H1 (cell line): ENCODE data around the gene ADRM1. TPM values are rescaled to one million over a fixed set of nuclear protein-coding genes. Genes with fewer than 3 reads are reported as not detected.

Experiments
- CTCF ChIA-PET: fragments of 300-600 bp; sonication (Branson Sonifier 250); formaldehyde crosslinking; loops from one replicate; lab custom pipeline; 2021; ENCODE audit not compliant: partially characterized antibody; lab: Charles Lee
- POLR2A ChIA-PET: fragments of 300-600 bp; sonication (Branson Sonifier 250); formaldehyde crosslinking; loops from one replicate; lab custom pipeline; 2021; ENCODE audit warnings: inconsistent platforms; ENCODE audit not compliant: partially characterized antibody; lab: Charles Lee
- DNase-seq, 2 experiments: peaks; one replicate each; pipeline versions ENCODE4 v3.0.0 to v3.0.0-alpha.2; 2010 to 2022; ENCODE audit warnings: low spot score in 2 of 2, low read depth in 1 of 2, mixed read lengths in 1 of 2
- FAIRE-seq: peaks from 2 replicates; lab custom pipeline; 2011; peaks lifted over from hg19 to GRCh38; lab: Jason Lieb, UNC
- H2AFZ ChIP-seq: 2 replicates; pipeline ENCODE4 v1.8.1; 2012; ENCODE audit warnings: low read length, inconsistent platforms
- H2AK5ac ChIP-seq: 2 replicates; pipeline ENCODE4 v1.6.1; 2013; ENCODE audit warnings: low read depth, low read length
- H2BK120ac ChIP-seq: replicated peaks from 2 replicates; pipeline ENCODE3; 2013; ENCODE audit warnings: low read depth, low read length, inconsistent platforms
- H2BK12ac ChIP-seq: 2 replicates; pipeline ENCODE4 v1.6.1; 2013; ENCODE audit warnings: low read depth, low read length
- H2BK15ac ChIP-seq: 2 replicates; pipeline ENCODE4 v1.6.1; 2013; ENCODE audit warnings: low read length
- H2BK20ac ChIP-seq: 2 replicates; pipeline ENCODE4 v1.6.1; 2013; ENCODE audit warnings: low read length
- H2BK5ac ChIP-seq: 2 replicates; pipeline ENCODE4 v1.6.1; 2013; ENCODE audit warnings: low read depth, low read length
- H3K14ac ChIP-seq: 2 replicates; pipeline ENCODE4 v1.6.1; 2013; ENCODE audit warnings: inconsistent platforms; ENCODE audit not compliant: insufficient read length
- H3K18ac ChIP-seq: 2 replicates; pipeline ENCODE4 v1.6.1; 2013; ENCODE audit warnings: low read length; ENCODE audit errors: extremely low read depth
- H3K23ac ChIP-seq: 2 replicates; pipeline ENCODE4 v1.6.1; 2013; ENCODE audit warnings: inconsistent platforms; ENCODE audit not compliant: insufficient read length
- H3K23me2 ChIP-seq: 2 replicates; pipeline ENCODE4 v1.6.1; 2013; ENCODE audit warnings: low read depth, low read length
- H3K27ac ChIP-seq: 2 replicates; pipeline ENCODE4 v1.6.1; 2011; ENCODE audit warnings: low read depth, low read length, inconsistent platforms
- H3K27me3 ChIP-seq, 4 experiments: replicated peaks in 1 of 4; 1 replicate in 1 of 4; 2 replicates in 3 of 4; pipeline versions ENCODE4 v1.6.1 to v1.8.1; 2011 to 2013; ENCODE audit warnings: low read length in 3 of 4, mild to moderate bottlenecking in 3 of 4, inconsistent platforms in 2 of 4, mixed read lengths in 2 of 4, moderate library complexity in 1 of 4; ENCODE audit not compliant: control insufficient read depth in 3 of 4, insufficient read depth in 3 of 4; ENCODE audit errors: extremely low read depth in 1 of 4
- H3K36me3 ChIP-seq, 4 experiments: 2 replicates each; pipeline versions ENCODE4 v1.6.1 to v1.8.1; 2011 to 2013; ENCODE audit warnings: mild to moderate bottlenecking in 4 of 4, low read length in 3 of 4, moderate library complexity in 2 of 4, control low read depth in 1 of 4, inconsistent platforms in 1 of 4; ENCODE audit not compliant: insufficient read depth in 4 of 4, control insufficient read depth in 2 of 4
- H3K4ac ChIP-seq: replicated peaks from 2 replicates; pipeline ENCODE3; 2013; ENCODE audit warnings: low read length, low read depth, mixed read lengths, inconsistent platforms; ENCODE audit not compliant: insufficient read length
- H3K4me1 ChIP-seq, 4 experiments: replicated peaks in 1 of 4; 1 replicate in 1 of 4; 2 replicates in 3 of 4; pipeline versions ENCODE4 v1.6.1 to v1.8.1; 2011 to 2013; ENCODE audit warnings: low read length in 3 of 4, inconsistent platforms in 2 of 4, mixed read lengths in 1 of 4; ENCODE audit not compliant: insufficient read depth in 4 of 4, control insufficient read depth in 3 of 4
- H3K4me2 ChIP-seq, 2 experiments: 2 replicates each; pipeline versions ENCODE4 v1.6.1 to v1.8.1; 2011 to 2013; ENCODE audit warnings: low read depth in 2 of 2, low read length in 2 of 2, control low read depth in 1 of 2, inconsistent platforms in 1 of 2, mild to moderate bottlenecking in 1 of 2; ENCODE audit not compliant: insufficient read depth in 1 of 2
- H3K4me3 ChIP-seq, 4 experiments: fragments of 200-600, 300-600 bp in 1 of 4; sonication (generic), shearing (Covaris generic), sonication (Bioruptor Twin) in 1 of 4; 2 replicates each; pipeline versions ENCODE4 v1.5.1 to v1.8.1; 2011 to 2016; ENCODE audit warnings: low read length in 4 of 4, low read depth in 3 of 4, control low read depth in 2 of 4, inconsistent platforms in 2 of 4, mild to moderate bottlenecking in 2 of 4, mixed read lengths in 1 of 4, moderate library complexity in 1 of 4; ENCODE audit not compliant: insufficient read depth in 2 of 4; ENCODE audit errors: extremely low read depth in 1 of 4
- H3K56ac ChIP-seq: replicated peaks from 2 replicates; pipeline ENCODE3; 2013; ENCODE audit warnings: low read depth, mild to moderate bottlenecking, mixed read lengths, low read length, inconsistent platforms; ENCODE audit not compliant: insufficient read length
- H3K79me1 ChIP-seq: 2 replicates; pipeline ENCODE4 v1.6.1; 2013; ENCODE audit warnings: low read depth, low read length, control low read depth
- H3K79me2 ChIP-seq, 2 experiments: 2 replicates each; pipeline versions ENCODE4 v1.6.1 to v1.8.1; 2012 to 2013; ENCODE audit warnings: low read length in 2 of 2, mild to moderate bottlenecking in 2 of 2, inconsistent platforms in 1 of 2; ENCODE audit not compliant: insufficient read depth in 2 of 2, control insufficient read depth in 1 of 2
- H3K9ac ChIP-seq, 4 experiments: replicated peaks in 1 of 4; 1 replicate in 1 of 4; 2 replicates in 3 of 4; pipeline versions ENCODE4 v1.6.1 to v1.8.1; 2011 to 2013; ENCODE audit warnings: low read depth in 3 of 4, low read length in 3 of 4, control low read depth in 2 of 4, mild to moderate bottlenecking in 2 of 4, moderate library complexity in 2 of 4, inconsistent platforms in 1 of 4; ENCODE audit errors: extremely low read depth in 1 of 4
- H3K9me3 ChIP-seq, 2 experiments: 2 replicates each; pipeline versions ENCODE4 v1.6.1 to v1.8.1; 2012 to 2013; ENCODE audit warnings: mild to moderate bottlenecking in 2 of 2, moderate library complexity in 2 of 2, control low read depth in 1 of 2, inconsistent platforms in 1 of 2, low read depth in 1 of 2, low read length in 1 of 2, mixed read lengths in 1 of 2; ENCODE audit not compliant: insufficient read depth in 2 of 2
- H4K20me1 ChIP-seq, 2 experiments: replicated peaks in 1 of 2; 2 replicates each; pipeline versions ENCODE3 to v1.8.1; 2011 to 2013; ENCODE audit warnings: inconsistent platforms in 2 of 2, low read length in 2 of 2, mild to moderate bottlenecking in 1 of 2; ENCODE audit not compliant: insufficient read depth in 2 of 2, control insufficient read depth in 1 of 2
- H4K5ac ChIP-seq: 2 replicates; pipeline ENCODE4 v1.6.1; 2013; ENCODE audit warnings: low read length, low read depth, mixed read lengths, inconsistent platforms; ENCODE audit not compliant: insufficient read length
- H4K8ac ChIP-seq: 2 replicates; pipeline ENCODE4 v1.8.0; 2013; ENCODE audit warnings: mild to moderate bottlenecking, moderate library complexity, low read length, inconsistent platforms; ENCODE audit not compliant: insufficient read depth; ENCODE audit errors: extremely low read depth
- H4K91ac ChIP-seq: replicated peaks from 2 replicates; pipeline ENCODE3; 2013; ENCODE audit warnings: low read length, mixed read lengths, inconsistent platforms; ENCODE audit not compliant: insufficient read length
- CTBP2 ChIP-seq: IDR thresholded peaks from 2 replicates; pipeline ENCODE4 v1.7.0; 2011; ENCODE audit warnings: borderline replicate concordance, mild to moderate bottlenecking, moderate library complexity, mixed read lengths, low read length; ENCODE audit not compliant: insufficient read depth, insufficient read length
- CTCF ChIP-seq, 3 experiments: IDR thresholded peaks; 1 replicate in 2 of 3; 2 replicates in 1 of 3; pipeline versions ENCODE4 v1.5.1 to v1.6.1; 2011; ENCODE audit warnings: low read length in 3 of 3, mild to moderate bottlenecking in 3 of 3, inconsistent platforms in 2 of 3, low read depth in 1 of 3, moderate library complexity in 1 of 3; ENCODE audit not compliant: insufficient read depth in 1 of 3; ENCODE audit errors: control extremely low read depth in 1 of 3
- GABPA ChIP-seq: IDR thresholded peaks from 2 replicates; pipeline ENCODE4 v1.6.1; 2011; ENCODE audit warnings: mild to moderate bottlenecking, low read length, moderate library complexity, borderline replicate concordance; ENCODE audit not compliant: insufficient read depth
- GTF2F1 ChIP-seq: IDR thresholded peaks from 2 replicates; pipeline ENCODE4 v1.6.1; 2012; ENCODE audit warnings: low read depth, low read length, improper control_type of control experiment, borderline replicate concordance
- HDAC2 ChIP-seq, 2 experiments: fragments of 300-600 bp in 1 of 2; sonication (generic) in 1 of 2; IDR thresholded peaks; 2 replicates each; pipeline ENCODE4 v1.6.1; 2011 to 2012; ENCODE audit warnings: low read depth in 2 of 2, low read length in 2 of 2, mild to moderate bottlenecking in 2 of 2, moderate library complexity in 2 of 2, borderline replicate concordance in 1 of 2, inconsistent platforms in 1 of 2
- HDAC6 ChIP-seq: IDR thresholded peaks from one replicate; pipeline ENCODE4 v1.7.1; 2012; ENCODE audit warnings: low read depth, mild to moderate bottlenecking, inconsistent platforms, low read length, moderate library complexity
- JUND ChIP-seq: IDR thresholded peaks from 2 replicates; pipeline ENCODE4 v1.6.1; 2011; ENCODE audit warnings: mild to moderate bottlenecking, improper control_type of control experiment, low read length
- PHF8 ChIP-seq: fragments of 200-600 bp; sonication (generic); conservative IDR thresholded peaks from 2 replicates; pipeline ENCODE4 v1.7.1; 2012; ENCODE audit warnings: low read depth, mild to moderate bottlenecking, inconsistent platforms, low read length, moderate library complexity
- POLR2AphosphoS5 ChIP-seq: IDR thresholded peaks from 2 replicates; pipeline ENCODE4 v1.6.1; 2011; ENCODE audit warnings: low read depth, low read length
- POU5F1 ChIP-seq: IDR thresholded peaks from 2 replicates; pipeline ENCODE4 v1.6.1; 2011; ENCODE audit warnings: low read depth, mild to moderate bottlenecking, low read length, moderate library complexity
- SAP30 ChIP-seq: fragments of 300-600 bp; sonication (generic); IDR thresholded peaks from 2 replicates; pipeline ENCODE4 v1.7.1; 2012; ENCODE audit warnings: low read length, moderate library complexity, mild to moderate bottlenecking, inconsistent platforms; ENCODE audit not compliant: insufficient read depth, insufficient replicate concordance
- WGBS, 2 experiments: shearing (Covaris generic) in 1 of 2; methylation state at CpG; one replicate each; pipeline versions ENCODE4 v1.1.6 to v1.1.7; 2013 to 2015; ENCODE audit warnings: low lambda C conversion rate in 2 of 2, mixed read lengths in 2 of 2, inconsistent platforms in 1 of 2, low coverage in 1 of 2, missing lambda C conversion rate in 1 of 2; ENCODE audit not compliant: insufficient replicate concordance in 2 of 2, insufficient coverage in 1 of 2, insufficient read length in 1 of 2; ENCODE audit errors: extremely low coverage in 1 of 2, missing lambda C conversion rate in 1 of 2; 5-methylcytosine and 5-hydroxymethylcytosine counted together
- polyA plus RNA-seq, 7 experiments: library from polyadenylated mRNA; depleted of rRNA in 3 of 7; stranded (reverse) in 5 of 7; unstranded in 2 of 7; fragments of >200 nt in 5 of 7; fragments of 200-250 nt in 2 of 7; gene quantifications; 1 replicate in 5 of 7; 2 replicates in 1 of 7; 4 replicates in 1 of 7; pipeline versions ENCODE4 v1.2.1 to v1.2.3, GENCODE V29; 2011 to 2013; ENCODE audit warnings: missing spikeins in 2 of 7, mixed read lengths in 2 of 7
- total RNA-seq: library from RNA; stranded (reverse); fragmentation: NEBNext Ultra II Directional; extraction: Animal tissue kit (Norgen Biotek cat#: 25700); gene quantifications from 2 replicates; pipeline ENCODE4 v1.2.1, GENCODE V29; 2021

Gene ADRM1
- total and polyA plus RNA-seq, 2 of the 8 experiments (the other 6 are each of a cell fraction or from before 2014, with no cell fraction given) = 126 to 214 TPM

DNA sequence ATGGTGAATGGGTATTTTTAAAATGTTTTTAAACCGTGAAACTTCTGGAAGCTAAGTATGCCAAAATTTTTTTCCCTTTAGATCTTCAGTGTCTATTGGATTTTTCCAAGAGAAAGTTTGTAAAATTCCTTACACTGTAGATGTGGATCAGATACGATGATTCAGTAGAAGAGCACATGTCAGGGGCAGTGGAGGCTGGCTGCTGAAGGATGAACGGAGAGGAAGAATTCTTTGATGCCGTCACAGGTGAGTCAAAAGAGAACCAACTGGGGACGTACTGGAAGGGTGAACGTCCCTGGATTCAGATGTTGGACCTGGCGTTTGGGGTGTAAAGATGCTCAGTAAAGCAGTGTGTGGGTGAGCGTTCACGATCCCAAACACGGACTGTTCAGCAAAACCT, 46.8 kb upstream of the ADRM1 start:
- H2BK5ac ChIP-seq = no peak overlapping the region
- H2AK5ac ChIP-seq = no peak overlapping the region
- no peaks in the 10 kb centered on the region for H3K23me2 ChIP-seq
- H3K79me1 ChIP-seq = peaks cover 15% of the 10 kb centered on the region
- no peak overlapping the region for H3K56ac ChIP-seq
- no peak overlapping the region for H3K4me3 ChIP-seq
- no peaks in the 10 kb centered on the region for H3K27me3 ChIP-seq
- FAIRE-seq = no peak
- no peak overlapping the region for H4K5ac ChIP-seq
- no peak overlapping the region for H4K8ac ChIP-seq
- no peak overlapping the region for H3K14ac ChIP-seq
- no peaks in the 10 kb centered on the region for H3K4me1 ChIP-seq
- ChIA-PET POLR2A (no interaction called here), CTCF (interaction anchor here (1.2 to 1.3 kb wide), 2 partner anchors 11 to 120 kb away, joined by 3 read pairs; no protein-coding TSS in a partner anchor)
- no peak for DNase-seq
- no peak overlapping the region for H3K27ac ChIP-seq
- H3K36me3 ChIP-seq = peaks cover 0 to 8% (median 0%) of the 10 kb centered on the region in 4 experiments; a peak in 5 of 8 replicates
- 97% methylated on average over 10 of the region's 10 CpGs; no CpG with 5 or more reads in 1 of the 2 experiments for WGBS, 2 experiments
- H4K20me1 ChIP-seq = peaks cover 11 to 20% of the 10 kb centered on the region in 2 experiments
- H2BK120ac ChIP-seq = no peak overlapping the region
- H2BK12ac ChIP-seq = no peak overlapping the region
- no peak overlapping the region for H3K23ac ChIP-seq
- no peak overlapping the region for H3K18ac ChIP-seq
- no peak overlapping the region for H2BK20ac ChIP-seq
- no peak overlapping the region for H2AFZ ChIP-seq
- no peak overlapping the region for H3K4ac ChIP-seq
- peaks cover 0 to 33% of the 10 kb centered on the region in 2 experiments; a peak in 2 of 4 replicates for H3K79me2 ChIP-seq
- no peak overlapping the region for H2BK15ac ChIP-seq
- no peak overlapping the region for H3K9ac ChIP-seq
- no peak for TF ChIP-seq HDAC6
- no peak for TF ChIP-seq HDAC2 (IDR thresholded peaks at IDR 0.05; ENCODE audit: borderline replicate concordance in 1 of 2, low read depth in 2 of 2, low read length in 2 of 2)
- no peak for TF ChIP-seq PHF8
- TF ChIP-seq JUND = no peak
- no peak for TF ChIP-seq POLR2AphosphoS5
- no peak for TF ChIP-seq POU5F1
- no peak for TF ChIP-seq CTBP2
- TF ChIP-seq GABPA = no peak
- no peak for TF ChIP-seq CTCF (IDR thresholded peaks at IDR 0.05; ENCODE audit: control extremely low read depth in 1 of 3, insufficient read depth in 1 of 3, low read depth in 1 of 3, low read length in 3 of 3)
- TF ChIP-seq SAP30 = no peak
- no peak for TF ChIP-seq GTF2F1
- TF ChIP-seq, all 59 proteins: peak for 0
- Histone ChIP-seq H3K9me3 (no peaks in the 10 kb centered on the region), H4K91ac (no peak overlapping the region), H3K4me2 (no peak overlapping the region)
